Measurements from ENCODE around the gene RUNX2. TPM values are rescaled to one million over a fixed set of nuclear protein-coding genes. Genes with fewer than 3 reads are reported as not detected.

The RUNX2 gene
- total RNA-seq, 4 donors from 2014 or later, result 1.4 to 40.4 (median 5.1) TPM

DNA sequence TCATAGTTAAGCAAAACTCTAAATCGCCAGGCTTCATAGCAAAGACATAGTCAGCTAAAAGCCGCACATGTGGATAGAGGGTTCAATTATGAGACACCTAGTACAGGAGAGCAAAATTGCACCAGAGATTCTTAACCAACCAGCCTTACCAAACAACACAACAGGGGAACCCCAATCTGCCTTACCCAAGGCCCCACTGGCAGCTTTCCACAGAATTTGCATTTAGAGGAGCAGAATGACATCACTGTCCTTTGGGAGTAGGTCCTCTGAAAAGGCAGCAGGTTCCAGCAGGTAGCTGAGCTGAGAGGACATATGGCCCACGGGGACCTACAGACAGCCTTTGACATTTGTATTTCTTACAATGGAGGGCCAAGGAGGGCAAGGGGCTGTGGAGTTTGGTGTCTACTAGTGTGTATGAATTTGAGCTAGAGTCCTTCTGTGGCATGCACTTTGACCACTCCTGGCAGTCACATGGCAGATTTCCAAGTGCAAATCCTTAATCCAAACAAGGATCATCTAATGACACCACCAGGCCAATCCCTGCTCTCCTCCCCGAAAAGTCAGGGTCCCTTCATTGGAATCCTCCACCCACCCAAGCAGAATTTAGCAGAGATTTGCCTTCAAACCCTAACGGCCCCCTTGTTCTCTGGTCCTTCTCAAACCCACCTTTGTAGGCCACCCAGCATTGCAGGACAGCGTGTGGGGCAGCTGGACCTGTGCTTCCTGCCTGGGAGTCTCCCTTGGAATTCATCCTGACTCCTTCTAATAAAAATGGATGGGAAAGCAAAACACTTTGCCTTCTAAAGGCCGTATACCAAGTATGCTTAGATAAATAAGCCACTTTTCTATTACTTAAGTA is 220.8 kb downstream of the RUNX2 start:
- TF ChIP-seq POLR2A (IDR thresholded peaks at IDR 0.05), result no peak
- TF ChIP-seq, protein P1, sequence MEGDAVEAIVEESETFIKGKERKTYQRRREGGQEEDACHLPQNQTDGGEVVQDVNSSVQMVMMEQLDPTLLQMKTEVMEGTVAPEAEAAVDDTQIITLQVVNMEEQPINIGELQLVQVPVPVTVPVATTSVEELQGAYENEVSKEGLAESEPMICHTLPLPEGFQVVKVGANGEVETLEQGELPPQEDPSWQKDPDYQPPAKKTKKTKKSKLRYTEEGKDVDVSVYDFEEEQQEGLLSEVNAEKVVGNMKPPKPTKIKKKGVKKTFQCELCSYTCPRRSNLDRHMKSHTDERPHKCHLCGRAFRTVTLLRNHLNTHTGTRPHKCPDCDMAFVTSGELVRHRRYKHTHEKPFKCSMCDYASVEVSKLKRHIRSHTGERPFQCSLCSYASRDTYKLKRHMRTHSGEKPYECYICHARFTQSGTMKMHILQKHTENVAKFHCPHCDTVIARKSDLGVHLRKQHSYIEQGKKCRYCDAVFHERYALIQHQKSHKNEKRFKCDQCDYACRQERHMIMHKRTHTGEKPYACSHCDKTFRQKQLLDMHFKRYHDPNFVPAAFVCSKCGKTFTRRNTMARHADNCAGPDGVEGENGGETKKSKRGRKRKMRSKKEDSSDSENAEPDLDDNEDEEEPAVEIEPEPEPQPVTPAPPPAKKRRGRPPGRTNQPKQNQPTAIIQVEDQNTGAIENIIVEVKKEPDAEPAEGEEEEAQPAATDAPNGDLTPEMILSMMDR (IDR thresholded peaks at IDR 0.05), result no peak
- Histone ChIP-seq H3K4me3 (no peak overlapping the region), H3K27ac (peak overlapping the region in 1 of 4 donors; percentile 27), H3K36me3 (no peaks in the 10 kb centered on the region), H3K27me3 (no peaks in the 10 kb centered on the region), H3K9me3 (no peaks in the 10 kb centered on the region), H3K4me1 (peaks cover 0 to 8% (median 0%) of the 10 kb centered on the region in 4 donors)
- peak in 2 of 3 donors; percentile 53 to 61 for DNase-seq

DNA sequence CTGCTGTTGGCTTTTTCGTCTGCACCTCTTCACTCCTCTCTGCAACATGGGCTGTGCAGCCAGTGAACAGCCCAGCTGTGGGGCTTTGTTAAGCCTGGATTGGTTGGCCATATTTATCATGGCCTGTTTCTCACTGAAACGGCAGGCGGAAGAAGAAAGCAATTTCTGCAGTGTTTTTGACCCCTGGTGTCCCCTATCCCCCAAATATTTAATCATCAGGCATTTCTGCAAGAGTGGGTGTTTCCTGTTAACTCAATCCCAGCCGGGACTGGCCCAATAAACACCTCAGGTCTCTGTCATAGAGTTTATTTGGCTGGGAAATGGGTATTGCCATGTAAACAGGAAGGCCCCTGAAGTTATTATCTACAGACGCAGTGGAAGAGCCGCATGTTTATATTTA is 224.4 kb downstream of the RUNX2 start:
- DNase-seq, result no peak
- no peaks in the 10 kb centered on the region for H3K27me3 ChIP-seq
- peaks cover 0 to 8% (median 0%) of the 10 kb centered on the region in 4 donors for H3K4me1 ChIP-seq
- no peak overlapping the region for H3K4me3 ChIP-seq
- peak overlapping the region in 2 of 4 donors; percentile 22 to 28 for H3K27ac ChIP-seq
- no peaks in the 10 kb centered on the region for H3K36me3 ChIP-seq
- TF ChIP-seq, protein P1 (IDR thresholded peaks at IDR 0.05), result no peak
- TF ChIP-seq POLR2A (IDR thresholded peaks at IDR 0.05), result no peak
- no peaks in the 10 kb centered on the region for H3K9me3 ChIP-seq

DNA sequence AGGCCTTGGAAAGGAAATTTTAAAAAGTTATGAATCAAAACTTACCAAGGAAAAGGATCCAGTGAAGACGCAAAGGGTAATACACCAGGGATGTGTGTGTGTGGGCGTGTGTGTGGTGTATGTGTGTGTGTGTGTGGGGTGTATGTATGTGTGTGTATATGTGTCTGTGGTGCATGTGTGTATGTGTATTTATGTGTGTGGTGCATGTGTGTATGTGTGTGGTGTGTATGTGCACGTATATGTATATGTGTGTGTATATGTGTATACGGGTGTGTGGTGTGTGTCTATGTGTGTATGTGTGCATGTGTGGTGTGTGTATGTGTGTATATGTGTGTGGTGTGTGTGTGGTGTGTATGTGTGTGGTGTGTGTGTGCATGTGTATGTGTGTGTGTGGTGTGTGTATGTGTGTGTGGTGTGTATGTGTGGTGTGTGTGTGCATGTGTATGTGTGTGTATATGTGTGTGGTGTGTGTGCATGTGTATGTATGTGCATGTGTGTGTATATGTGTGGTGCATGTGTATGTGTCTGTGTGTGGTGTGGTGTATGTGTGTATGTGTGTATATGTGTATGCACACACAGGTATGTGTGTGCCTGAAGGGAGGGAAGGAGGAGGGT is 225.7 kb downstream of the RUNX2 start:
- H3K4me3 ChIP-seq, result no peak overlapping the region

DNA sequence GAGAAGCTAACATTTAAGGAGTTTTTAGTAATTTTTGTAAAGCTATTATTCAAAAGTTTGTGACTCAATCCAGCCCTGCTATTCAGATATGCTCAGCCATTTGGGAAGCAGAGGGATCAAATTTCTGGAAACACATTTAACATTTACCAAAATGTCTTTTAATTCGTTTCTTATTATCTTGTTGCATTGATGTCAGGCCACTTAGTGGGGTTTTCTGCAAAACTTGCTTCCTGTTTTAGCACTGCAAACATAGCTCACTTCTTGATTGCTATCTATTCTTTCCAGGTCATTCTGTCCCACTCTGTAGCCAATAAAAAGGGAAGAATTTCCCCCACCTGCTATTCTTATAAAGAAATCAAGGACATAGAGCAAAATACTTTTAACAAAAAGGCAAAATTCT is 226.5 kb downstream of the RUNX2 start:
- TF ChIP-seq, protein P1 (IDR thresholded peaks at IDR 0.05), result no peak
- no peak for TF ChIP-seq POLR2A (IDR thresholded peaks at IDR 0.05)
- Histone ChIP-seq H3K27ac (no peak overlapping the region), H3K9me3 (no peaks in the 10 kb centered on the region), H3K27me3 (no peaks in the 10 kb centered on the region), H3K4me1 (no peaks in the 10 kb centered on the region), H3K4me3 (no peak overlapping the region), H3K36me3 (no peaks in the 10 kb centered on the region)
- DNase-seq, result no peak

More for the DNA sequence above, 225.7 kb downstream of the RUNX2 start:
- no peak for TF ChIP-seq POLR2A (IDR thresholded peaks at IDR 0.05)
- TF ChIP-seq, protein P1 (IDR thresholded peaks at IDR 0.05), result no peak
- Histone ChIP-seq H3K36me3 (no peaks in the 10 kb centered on the region), H3K4me1 (peaks cover 0 to 2% (median 0%) of the 10 kb centered on the region in 4 donors), H3K9me3 (no peaks in the 10 kb centered on the region), H3K27ac (peak overlapping the region in 1 of 4 donors; percentile 27), H3K27me3 (no peaks in the 10 kb centered on the region)
- no peak for DNase-seq

DNA sequence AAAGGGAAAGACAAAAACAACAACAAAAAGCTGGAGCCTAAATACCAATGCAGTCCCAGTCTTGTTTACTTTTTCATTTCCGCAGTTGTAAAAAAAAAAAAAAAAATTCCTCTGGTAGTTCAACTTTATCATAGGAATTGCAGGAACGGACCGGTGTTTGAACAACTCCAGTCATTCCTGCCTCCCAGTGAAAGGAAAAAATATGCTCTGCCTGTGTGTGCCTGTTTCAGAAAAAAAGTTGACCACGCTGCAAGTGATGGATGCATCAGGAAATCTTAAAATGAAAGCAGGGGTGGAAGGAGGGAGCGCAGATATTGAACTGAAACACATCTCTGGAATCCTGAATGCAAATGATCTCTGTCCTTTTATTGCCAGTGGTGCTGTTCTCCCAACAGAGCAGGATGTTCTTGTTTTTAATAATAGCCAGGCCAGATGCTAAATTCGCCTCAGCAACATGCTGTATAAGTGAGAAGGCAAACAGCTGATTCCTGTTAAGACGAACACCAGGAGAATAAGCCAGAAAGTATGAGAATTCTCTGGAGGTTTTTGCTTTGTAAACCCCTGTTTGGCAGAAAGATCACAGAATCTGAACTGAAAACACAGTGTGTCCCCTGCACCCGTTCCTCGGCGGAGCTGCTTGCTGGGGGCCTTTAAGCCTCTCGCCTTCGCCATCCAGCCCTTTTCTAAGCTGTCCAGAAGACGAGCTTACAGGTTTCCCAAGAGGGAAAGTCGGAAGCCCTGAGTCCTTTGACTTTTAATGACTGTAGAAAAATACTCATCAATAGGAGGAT is 228.0 kb downstream of the RUNX2 start:
- no peaks in the 10 kb centered on the region for H3K36me3 ChIP-seq
- H3K27ac ChIP-seq, result peak overlapping the region in 3 of 4 donors; percentile 17 to 70 (median 44)
- TF ChIP-seq POLR2A (IDR thresholded peaks at IDR 0.05), result no peak
- TF ChIP-seq, protein P1 (IDR thresholded peaks at IDR 0.05), result no peak
- DNase-seq, result no peak
- H3K27me3 ChIP-seq, result no peaks in the 10 kb centered on the region
- H3K9me3 ChIP-seq, result no peaks in the 10 kb centered on the region
- peak overlapping the region in 1 of 4 donors; percentile 8 for H3K4me3 ChIP-seq
- no peaks in the 10 kb centered on the region for H3K4me1 ChIP-seq

Data from Peyer's patch (tissue), 4 donors.